ENCODE measurements around the gene TCERG1.

- TF ChIP-seq CTCF (IDR thresholded peaks at IDR 0.05 in 2 of 3, conservative IDR thresholded peaks at IDR 0.05 in 1 of 3; ENCODE audit: borderline replicate concordance in 1 of 3, insufficient read depth in 1 of 3, low read depth in 2 of 3, low read length in 2 of 3) (no peak), POLR2A (IDR thresholded peaks at IDR 0.05; ENCODE audit: borderline replicate concordance, extremely low read depth, insufficient read depth, insufficient read length) (no peak), POLR2AphosphoS5 (IDR thresholded peaks at IDR 0.05; ENCODE audit: low read depth, low read length) (no peak), EZH2phosphoT487 (IDR thresholded peaks at IDR 0.05; ENCODE audit: borderline replicate concordance) (no peak), JUND (IDR thresholded peaks at IDR 0.05) (no peak), SIN3A (IDR thresholded peaks at IDR 0.05; ENCODE audit: low read depth) (no peak), MAX (IDR thresholded peaks at IDR 0.05) (no peak), EZH2 (IDR thresholded peaks at IDR 0.05) (no peak), YY1 (IDR thresholded peaks at IDR 0.05; ENCODE audit: extremely low read depth, insufficient replicate concordance, low read depth, low read length) (no peak)
Observed at GRCh38 chr5:146447734-146448380, 724 bp downstream of the TCERG1 start.

Data from HCT116 (cell line).